Urinary bladder (tissue), 4 donors: ENCODE results near the gene HOXA7. TPM values are rescaled to one million over a fixed set of nuclear protein-coding genes. Genes with fewer than 3 reads are reported as not detected.

Experiments used
- DNase-seq: peaks from one replicate; pipeline ENCODE4 v3.0.0-alpha.2; 2015; ENCODE audit errors: extremely low spot score
- H3K27ac ChIP-seq: one replicate; pipeline ENCODE4 v1.5.1; 2013; ENCODE audit warnings: low read depth, mild to moderate bottlenecking, moderate library complexity
- H3K36me3 ChIP-seq: one replicate; pipeline ENCODE4 v1.6.1; 2013; ENCODE audit warnings: mild to moderate bottlenecking, moderate library complexity; ENCODE audit not compliant: insufficient read depth
- H3K4me1 ChIP-seq: one replicate; pipeline ENCODE4 v1.6.1; 2013; ENCODE audit warnings: mild to moderate bottlenecking, moderate library complexity; ENCODE audit not compliant: insufficient read depth
- H3K4me3 ChIP-seq: one replicate; pipeline ENCODE4 v1.5.1; 2013; ENCODE audit warnings: low read depth, low read length
- WGBS: extraction: QIAGEN DNeasy Blood & Tissue Kit; methylation state at CpG from one replicate; pipeline ENCODE4 v1.1.7; 2013; 5-methylcytosine and 5-hydroxymethylcytosine counted together
- polyA plus RNA-seq: library from polyadenylated mRNA; stranded (reverse); fragments of 200-250 nt; gene quantifications from one replicate; pipeline ENCODE4 v1.2.3, GENCODE V29; 2013
- total RNA-seq: library from RNA; depleted of rRNA; stranded (reverse); fragments of >200 nt; gene quantifications from one replicate; pipeline ENCODE4 v1.2.3, GENCODE V29; 2014
- donor health status: healthy with polysubstance abuse.
- donor health status: healthy.

The HOXA7 gene
- total and polyA plus RNA-seq, 2 donors, result 3.7 to 14.2 TPM

DNA sequence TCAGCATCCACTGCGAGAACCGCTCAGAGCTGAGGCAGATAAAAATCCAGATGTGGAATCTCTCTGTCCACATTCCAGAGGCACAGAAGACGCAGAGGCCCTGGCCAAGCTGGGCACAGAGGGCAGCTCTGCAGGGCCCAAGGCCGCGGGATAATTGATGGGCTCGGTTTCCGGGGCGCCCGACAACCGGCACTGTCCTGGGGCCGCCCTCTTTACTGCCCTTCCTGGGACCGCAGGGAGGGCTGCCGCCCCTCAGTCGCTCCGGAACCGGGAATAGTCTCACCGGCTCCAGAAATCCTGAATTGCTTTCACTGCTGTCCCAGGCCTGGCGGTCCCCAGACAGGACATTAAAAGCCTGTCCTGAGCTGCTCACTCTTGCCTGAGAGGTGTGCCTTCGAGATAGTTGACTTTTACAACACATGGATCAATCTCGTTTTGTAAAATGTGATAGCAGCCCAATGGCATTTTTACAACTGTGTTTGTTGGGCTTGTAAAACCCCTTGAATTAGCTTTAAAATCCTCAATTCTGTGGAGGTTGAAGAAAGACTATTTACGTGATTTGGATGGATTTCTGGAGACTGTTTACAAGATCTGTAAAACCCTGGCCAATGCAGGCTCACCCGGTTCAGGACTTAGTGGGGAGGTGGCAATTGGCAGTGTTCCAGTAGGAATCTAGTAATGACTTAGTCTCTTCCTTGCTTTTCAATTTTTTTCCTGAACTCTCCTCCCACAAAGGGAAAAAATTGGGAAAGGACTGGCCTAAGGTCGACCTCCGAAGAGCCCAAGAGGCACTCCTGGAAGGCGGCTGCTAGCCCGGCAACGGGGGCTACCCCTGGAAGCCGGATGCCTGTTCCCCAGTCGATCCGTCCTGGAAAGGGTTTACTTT, 7.5 kb downstream of the HOXA7 start:
- H3K27ac ChIP-seq, result peak overlapping the region; percentile 55
- WGBS, result 14% methylated on average over 30 of the region's 30 CpGs
- peak overlapping the region; percentile 46 for H3K4me3 ChIP-seq
- DNase-seq, result no peak
- no peaks in the 10 kb centered on the region for H3K4me1 ChIP-seq
- no peaks in the 10 kb centered on the region for H3K36me3 ChIP-seq

DNA sequence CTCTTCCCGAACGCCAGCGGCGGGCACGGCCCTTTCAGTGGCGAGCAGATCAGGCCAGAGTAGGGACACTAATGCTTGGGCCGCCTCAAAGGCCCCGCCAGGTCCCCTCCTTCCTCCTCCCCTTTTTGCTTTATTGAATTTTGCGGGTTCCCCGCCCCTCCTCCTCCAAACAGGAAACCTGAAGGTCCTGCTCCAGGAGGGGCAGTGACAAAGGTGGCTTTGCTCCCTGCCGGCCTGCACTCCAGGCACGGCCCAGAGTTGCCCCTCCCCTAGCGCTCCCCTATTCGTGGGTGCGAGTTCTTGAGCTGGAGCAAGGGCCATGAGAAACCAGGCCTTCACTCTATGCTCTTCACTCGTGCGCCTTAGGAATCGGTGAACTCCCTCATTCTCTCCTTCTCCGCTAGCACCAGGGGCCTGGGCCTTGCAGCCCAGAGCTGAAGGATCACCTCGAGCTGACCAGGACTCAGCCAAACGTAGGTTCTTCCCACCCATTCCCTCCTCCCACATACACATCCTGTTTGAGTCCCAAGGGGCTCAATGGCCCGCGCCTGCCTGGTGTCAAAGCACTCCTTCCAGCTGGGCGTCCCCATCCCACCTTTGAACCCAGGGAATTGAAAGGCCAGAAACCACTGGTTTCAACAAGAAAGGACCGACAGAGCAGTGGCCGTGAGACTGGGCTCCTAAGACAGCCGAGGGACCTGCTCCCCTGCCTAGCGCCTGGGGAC, 8.3 kb downstream of the HOXA7 start:
- peaks cover 2% of the 10 kb centered on the region for H3K36me3 ChIP-seq
- H3K4me1 ChIP-seq, result no peaks in the 10 kb centered on the region
- 14% methylated on average over 28 of the region's 28 CpGs for WGBS
- peak overlapping the region; percentile 46 for H3K4me3 ChIP-seq
- no peak for DNase-seq
- H3K27ac ChIP-seq, result peak overlapping the region; percentile 55

DNA sequence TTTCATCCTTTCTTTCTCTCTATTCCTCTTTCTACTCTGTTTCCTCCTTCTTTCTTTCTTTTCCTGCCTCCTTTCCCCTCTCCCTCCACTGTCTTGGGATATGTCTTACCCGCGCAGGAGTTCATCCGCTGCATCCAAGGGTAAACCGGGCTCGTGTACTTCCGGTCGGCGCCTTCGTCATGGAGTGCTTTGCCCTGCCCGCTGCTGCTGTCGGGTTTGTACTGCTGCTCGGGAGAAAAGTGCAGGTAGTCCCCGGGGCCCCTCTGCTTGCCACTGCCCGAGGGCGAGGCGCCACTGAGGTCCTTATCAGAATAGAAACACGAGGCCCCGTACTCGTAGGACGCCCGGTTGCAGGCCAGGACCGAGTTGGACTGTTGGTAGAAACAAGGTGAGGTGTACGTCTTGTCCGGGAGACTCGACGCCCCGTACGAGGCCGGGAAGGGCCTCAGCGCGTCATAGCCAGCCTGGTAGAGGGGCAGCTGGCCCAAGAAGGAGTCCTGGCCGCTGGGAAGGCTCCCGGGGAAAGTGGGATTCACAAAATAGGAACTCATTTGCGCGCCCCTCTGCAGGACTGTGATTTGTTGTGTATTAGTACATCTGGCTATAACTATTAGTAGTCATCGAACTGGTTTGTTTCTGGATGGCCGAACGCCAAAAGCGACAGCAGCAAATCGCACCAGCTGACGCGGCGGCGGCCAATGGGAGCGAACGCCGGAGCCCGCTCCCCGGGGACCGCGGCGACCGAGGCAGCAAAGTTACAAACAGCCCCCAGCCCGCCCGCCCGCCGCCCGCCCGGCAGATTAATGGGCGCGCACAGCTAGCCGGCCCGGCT, 9.1 kb downstream of the HOXA7 start, which contains the start of gene HOXA6:
HOXA6 (minus strand) TSS at position 576 of the 832 bp plus-strand sequence; CDS start at position 551, 25 bp downstream.
- H3K4me1 ChIP-seq, result no peaks in the 10 kb centered on the region
- H3K27ac ChIP-seq, result peak within 1 kb of the TSS; percentile 82
- H3K36me3 ChIP-seq, result peaks cover 3% of the 10 kb centered on the region
- WGBS, result 23% methylated on average over 63 of the region's 63 CpGs
- H3K4me3 ChIP-seq, result peak within 1 kb of the TSS; percentile 46
- DNase-seq, result no peak

DNA sequence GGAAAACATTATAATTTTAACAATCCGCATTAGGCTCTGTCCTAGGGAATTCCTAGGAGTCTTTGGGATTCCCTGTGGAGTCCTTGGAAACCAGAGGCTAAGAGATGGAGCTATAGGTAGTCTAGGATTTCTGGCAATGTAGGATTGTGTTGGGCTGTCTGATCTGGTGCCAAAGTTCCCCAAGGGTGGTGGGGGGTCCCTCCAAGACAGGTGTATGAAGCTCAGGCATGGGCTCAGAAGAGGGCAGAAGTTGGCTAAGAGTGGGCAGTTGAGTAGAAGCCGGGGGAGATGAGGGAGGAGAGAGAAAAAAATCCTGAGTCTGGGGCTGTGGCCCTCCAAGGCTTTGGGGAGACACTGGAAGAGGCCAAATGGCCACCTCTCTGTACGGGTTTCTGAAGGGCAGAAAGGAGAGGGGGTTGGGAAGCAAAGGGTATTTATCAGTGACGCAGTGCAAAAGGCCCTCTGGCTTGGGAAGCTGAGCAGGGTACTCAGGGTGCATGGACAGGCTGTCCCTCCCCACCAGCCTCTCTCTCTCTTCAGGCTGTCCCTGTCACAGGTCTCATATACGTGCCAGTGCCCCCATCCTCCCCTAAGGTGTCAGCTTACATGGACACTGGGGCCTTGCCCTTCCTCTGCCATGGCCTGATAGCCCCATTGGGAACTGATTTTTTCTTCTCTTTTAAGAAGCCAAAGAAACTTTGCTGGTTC, 9.8 kb downstream of the HOXA7 start:
- no peaks in the 10 kb centered on the region for H3K4me1 ChIP-seq
- H3K27ac ChIP-seq, result peak overlapping the region; percentile 82
- no peak overlapping the region for H3K4me3 ChIP-seq
- H3K36me3 ChIP-seq, result peaks cover 3% of the 10 kb centered on the region
- no peak for DNase-seq
- WGBS, result 86% methylated on average over 5 of the region's 5 CpGs

DNA sequence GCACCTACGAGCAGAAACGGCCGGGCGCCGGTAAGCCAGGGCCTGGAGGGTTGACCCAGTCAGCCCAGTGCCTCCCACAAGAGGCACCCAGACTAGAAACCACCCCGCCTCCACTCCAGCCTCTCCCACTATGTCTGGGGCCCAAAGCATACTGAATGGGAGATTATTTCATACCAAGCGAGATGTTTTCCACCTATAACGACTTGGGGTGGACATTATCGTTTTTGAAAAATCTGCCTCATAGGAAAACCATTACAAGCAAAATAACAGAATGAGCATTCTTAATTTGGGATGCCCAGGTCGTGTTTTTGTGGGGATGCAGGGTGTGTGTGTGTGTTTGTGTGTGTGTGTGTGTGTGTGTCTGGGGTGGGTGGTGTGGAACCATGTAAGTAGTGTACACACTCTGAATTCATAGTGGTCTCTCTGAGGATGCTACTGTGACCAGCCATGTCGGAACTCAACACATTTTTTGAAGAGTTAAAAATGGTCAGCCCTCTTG, 10.5 kb downstream of the HOXA7 start:
- no peaks in the 10 kb centered on the region for H3K4me1 ChIP-seq
- no peak for DNase-seq
- no peak overlapping the region for H3K4me3 ChIP-seq
- WGBS, result 81% methylated on average over 11 of the region's 11 CpGs
- H3K27ac ChIP-seq, result no peak overlapping the region
- H3K36me3 ChIP-seq, result peaks cover 3% of the 10 kb centered on the region

DNA sequence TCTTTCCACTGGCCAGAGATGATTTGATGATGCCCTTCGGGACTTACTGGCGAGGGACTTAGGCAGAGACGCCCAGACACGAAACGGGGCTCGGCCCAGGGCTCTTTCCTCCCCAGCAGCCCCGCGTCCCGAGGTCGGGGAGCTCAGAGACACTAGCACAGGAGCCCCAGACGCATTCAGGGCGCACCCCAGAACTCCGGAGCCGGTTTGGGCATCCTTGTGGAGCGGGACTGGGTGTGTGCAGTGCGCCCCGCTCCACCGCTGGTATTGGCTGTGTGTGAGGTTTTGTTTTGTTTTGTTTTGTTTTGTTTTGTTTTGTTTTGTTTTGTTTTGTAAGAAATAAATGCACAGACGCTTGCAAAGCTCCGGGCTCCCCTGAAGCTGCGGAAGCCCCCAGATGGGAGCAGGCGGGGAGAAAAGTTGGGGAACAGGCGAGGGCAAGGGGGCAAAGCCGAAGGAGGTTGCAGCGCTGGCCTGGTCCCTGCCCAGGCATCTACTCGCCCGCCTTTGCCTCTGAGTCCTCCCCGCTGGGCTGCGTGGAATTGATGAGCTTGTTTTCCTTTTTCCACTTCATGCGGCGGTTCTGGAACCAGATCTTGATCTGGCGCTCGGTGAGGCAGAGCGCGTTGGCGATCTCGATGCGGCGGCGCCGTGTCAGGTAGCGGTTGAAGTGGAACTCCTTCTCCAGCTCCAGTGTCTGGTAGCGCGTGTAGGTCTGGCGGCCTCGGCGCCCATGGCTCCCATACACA, 11.1 kb downstream of the HOXA7 start:
- DNase-seq, result no peak
- no peak overlapping the region for H3K27ac ChIP-seq
- no peak overlapping the region for H3K4me3 ChIP-seq
- no peaks in the 10 kb centered on the region for H3K4me1 ChIP-seq
- peaks cover 3% of the 10 kb centered on the region for H3K36me3 ChIP-seq
- whole genome bisulfite sequencing, result 84% methylated on average over 47 of the region's 47 CpGs

DNA sequence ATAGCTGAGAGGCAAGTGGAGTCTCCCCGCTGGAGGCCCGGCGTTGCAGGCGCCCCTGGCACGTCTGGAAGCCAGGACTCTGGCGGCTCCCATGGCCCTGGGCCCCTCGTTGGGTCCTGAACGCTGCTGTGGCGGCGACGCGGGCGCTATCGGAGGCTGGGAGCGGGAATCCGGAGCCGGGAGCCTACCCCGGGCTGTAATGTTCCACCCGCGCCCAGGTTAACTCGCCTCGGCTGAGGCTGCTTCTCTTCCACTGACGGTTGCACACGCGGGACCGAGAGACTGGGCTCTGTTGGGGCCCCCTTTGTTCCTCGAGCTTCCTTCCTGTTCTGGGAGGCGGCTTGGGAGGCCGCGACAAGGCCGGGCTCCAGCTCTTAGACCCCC, 11.7 kb downstream of the HOXA7 start:
- no peak overlapping the region for H3K4me3 ChIP-seq
- no peak for DNase-seq
- H3K36me3 ChIP-seq, result peaks cover 3% of the 10 kb centered on the region
- H3K4me1 ChIP-seq, result no peaks in the 10 kb centered on the region
- no peak overlapping the region for H3K27ac ChIP-seq
- WGBS, result 74% methylated on average over 31 of the region's 31 CpGs

DNA sequence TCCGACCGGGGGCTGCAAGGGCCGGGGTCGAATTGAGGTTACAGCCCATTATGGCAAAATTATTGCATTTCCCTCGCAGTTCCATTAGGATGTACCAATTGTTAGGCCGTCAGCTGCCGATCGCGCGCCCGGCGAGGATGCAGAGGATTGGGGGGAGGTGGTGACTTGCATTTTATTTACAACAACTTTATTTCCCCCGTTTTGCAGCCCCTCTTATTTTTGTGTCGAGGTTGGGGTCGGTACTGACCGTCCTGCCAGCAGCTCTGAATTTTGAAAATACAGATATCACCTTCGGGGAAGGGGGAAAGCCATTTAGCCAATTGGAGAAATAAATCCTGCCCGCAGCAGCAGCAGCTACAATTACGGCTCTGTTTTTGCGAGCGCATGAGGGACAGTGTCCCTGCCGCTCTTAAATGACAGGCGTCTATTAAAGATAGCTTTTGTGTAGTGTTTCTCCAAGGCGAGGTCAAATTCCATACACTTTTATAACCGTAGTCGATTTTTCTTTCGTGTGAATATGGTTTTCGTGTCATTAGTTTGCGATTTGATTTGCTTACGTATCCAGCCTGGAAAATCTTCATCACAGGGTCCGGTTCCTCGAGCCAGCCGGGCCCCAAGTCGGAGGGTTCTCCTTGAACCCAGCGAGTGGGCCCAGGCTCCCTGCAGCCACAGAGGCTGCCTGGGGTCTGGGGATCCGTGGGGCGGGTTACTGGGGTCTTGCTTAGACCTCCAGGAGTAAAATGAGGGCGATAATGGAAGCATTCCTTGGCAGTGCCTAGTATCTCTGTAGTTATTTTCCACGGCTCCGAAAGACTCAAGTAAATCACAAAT, 12.3 kb downstream of the HOXA7 start:
- no peak overlapping the region for H3K27ac ChIP-seq
- WGBS, result 79% methylated on average over 40 of the region's 40 CpGs
- H3K4me1 ChIP-seq, result no peaks in the 10 kb centered on the region
- H3K36me3 ChIP-seq, result peaks cover 3% of the 10 kb centered on the region
- no peak overlapping the region for H3K4me3 ChIP-seq
- no peak for DNase-seq

DNA sequence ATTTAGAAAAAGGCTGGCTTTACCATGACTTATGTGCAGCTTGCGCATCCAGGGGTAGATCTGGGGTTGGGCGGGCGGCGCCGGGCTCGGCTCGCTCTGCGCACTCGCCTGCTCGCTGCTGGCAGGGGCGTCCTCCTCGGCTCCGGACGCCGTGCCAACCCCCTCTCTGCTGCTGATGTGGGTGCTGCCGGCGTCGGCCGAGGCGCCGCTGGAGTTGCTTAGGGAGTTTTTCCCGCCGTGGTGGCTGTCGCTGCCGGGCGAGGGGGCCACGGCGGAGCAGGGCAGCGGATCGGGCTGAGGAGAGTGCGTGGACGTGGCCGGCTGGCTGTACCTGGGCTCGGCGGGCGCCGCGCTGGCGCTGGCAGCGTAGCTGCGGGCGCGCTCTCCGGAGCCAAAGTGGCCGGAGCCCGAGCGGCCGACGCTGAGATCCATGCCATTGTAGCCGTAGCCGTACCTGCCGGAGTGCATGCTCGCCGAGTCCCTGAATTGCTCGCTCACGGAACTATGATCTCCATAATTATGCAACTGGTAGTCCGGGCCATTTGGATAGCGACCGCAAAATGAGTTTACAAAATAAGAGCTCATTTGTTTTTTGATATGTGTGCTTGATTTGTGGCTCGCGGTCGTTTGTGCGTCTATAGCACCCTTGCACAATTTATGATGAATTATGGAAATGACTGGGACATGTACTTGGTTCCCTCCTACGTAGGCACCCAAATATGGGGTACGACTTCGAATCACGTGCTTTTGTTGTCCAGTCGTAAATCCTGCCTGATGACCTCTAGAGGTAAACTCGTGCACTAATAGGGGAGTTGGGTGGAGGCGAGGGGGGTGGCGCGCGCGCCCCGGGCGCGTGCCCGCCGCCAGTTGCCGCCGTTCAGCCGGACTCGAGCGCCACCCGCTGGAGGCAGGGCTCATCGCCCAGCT, 13.2 kb downstream of the HOXA7 start, which contains the start of gene HOXA5:
HOXA5 (minus strand) TSS at position 659 of the 927 bp plus-strand sequence; CDS start at position 585, 74 bp downstream.
- H3K4me3 ChIP-seq, result peak within 1 kb of the TSS; percentile 41

DNA sequence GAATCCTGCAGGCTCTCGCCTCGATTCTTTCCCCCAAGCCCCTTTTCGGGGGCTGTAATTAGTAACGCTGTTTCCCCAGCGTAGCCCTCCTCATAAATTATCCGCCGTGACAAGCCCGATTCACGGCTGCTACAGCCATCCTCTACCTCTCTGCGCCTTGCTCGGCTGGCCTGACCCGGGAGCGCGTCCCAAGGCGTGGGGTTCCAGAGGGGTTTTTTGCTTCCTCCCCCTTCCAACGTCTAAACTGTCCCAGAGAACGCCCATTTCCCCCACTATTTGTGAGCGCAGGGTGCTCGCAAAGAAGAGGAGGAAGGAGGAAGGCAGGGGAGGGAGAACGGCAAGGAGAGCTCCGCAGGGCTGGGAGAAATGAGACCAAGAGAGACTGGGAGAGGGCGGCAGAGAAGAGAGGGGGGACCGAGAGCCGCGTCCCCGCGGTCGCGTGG, 13.9 kb downstream of the HOXA7 start:
- Histone ChIP-seq H3K27ac (peak overlapping the region; percentile 55), H3K4me1 (no peaks in the 10 kb centered on the region)
- WGBS, result 61% methylated on average over 29 of the region's 29 CpGs

More for the DNA sequence above, 13.2 kb downstream of the HOXA7 start, which contains the start of gene HOXA5:
- DNase-seq, result no peak
- Histone ChIP-seq H3K36me3 (peaks cover 3% of the 10 kb centered on the region), H3K27ac (peak within 1 kb of the TSS; percentile 72), H3K4me1 (no peaks in the 10 kb centered on the region)
- WGBS, result 58% methylated on average over 86 of the region's 86 CpGs

More for the DNA sequence above, 13.9 kb downstream of the HOXA7 start:
- H3K4me3 ChIP-seq, result peak overlapping the region; percentile 41
- no peak for DNase-seq
- peaks cover 3% of the 10 kb centered on the region for H3K36me3 ChIP-seq
